CD4-positive, alpha-beta T cell treated with Interferon gamma for 1 hour (primary cell): ENCODE data around the gene RARRES2.
A peak's percentile ranks its signal among the peaks of the same experiment; 100 is the strongest.
"Not testable (repeated sequence)": the region's sequence is repeated elsewhere in the genome, so short reads cannot be mapped to it uniquely, and the experiment has no call there.

Experiments
- DNase-seq: peaks from one replicate; pipeline ENCODE4 v3.0.0-alpha.2; 2020

Gene RARRES2

DNA sequence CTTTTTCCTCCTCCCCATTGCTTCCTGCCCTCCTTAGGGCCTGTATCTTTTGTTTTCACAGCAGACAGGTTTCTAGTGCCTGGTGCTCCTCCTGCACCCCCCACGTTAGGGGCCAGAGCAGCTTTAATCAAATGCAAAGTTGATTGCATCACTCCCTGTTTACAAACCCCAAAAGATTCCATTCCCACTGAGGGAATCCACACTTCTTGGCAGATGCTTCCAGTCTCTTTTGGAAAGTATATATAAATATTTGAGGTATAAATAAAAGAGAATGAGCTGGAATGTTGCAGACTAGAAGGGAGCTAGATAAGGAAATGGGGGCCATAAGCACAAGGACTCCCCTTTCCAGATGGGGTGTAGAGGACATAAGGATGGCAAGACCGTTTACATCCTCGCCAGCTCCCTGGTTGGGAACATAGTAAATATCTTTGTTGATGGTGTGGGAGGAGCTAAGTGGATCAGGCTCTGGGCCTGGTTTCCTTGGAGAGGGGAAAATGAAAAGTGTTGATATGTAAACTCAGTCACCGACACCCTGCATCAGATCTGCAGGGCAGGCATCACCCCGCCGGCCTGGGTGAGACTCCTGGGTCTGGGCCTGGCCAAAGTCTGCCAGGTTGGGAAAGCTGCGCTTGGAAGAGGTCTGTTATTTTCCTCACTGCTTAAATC lies 6.2 kb downstream of the RARRES2 start:
- DNase-seq = no peak

DNA sequence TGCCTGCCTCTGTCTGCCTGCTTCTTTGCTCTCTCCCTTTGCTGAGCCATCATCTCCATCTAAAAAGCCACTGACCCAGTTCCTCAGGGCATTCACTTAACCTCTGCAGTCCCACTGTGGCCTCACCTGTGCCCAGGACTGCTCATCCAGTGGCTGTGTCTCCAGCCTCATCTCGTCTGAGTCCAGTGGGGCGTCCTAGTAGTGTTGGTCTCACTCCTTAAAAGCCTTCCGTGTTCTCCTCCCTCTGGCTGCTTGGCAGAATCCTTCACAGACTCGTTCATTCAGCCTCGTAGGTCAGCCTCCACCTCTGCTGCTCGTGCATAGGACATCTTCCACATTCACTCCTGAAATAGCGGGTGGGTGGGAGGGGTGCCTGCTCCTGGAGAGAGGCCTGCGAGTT lies 7.3 kb downstream of the RARRES2 start:
- DNase-seq = no peak

DNA sequence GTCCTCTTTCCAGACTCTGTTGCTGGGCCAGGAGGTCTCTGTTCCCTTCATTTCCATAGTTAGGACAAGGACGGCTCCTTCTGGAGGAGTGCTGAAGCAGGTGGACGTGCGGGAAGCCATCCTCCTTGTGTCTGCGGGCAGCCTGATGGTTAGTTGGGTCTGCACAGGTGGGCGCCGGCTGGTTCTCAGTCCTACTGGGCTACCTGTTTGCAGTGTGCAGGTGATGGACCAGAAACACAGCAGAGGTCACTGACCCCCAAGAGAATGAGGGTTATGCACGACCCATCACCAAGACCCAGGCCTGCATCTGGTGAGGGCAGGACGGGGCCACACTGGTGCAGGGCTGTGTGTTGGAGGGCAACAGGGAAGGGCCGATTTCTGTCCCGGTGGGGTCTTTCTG lies 7.8 kb downstream of the RARRES2 start:
- no peak for DNase-seq

DNA sequence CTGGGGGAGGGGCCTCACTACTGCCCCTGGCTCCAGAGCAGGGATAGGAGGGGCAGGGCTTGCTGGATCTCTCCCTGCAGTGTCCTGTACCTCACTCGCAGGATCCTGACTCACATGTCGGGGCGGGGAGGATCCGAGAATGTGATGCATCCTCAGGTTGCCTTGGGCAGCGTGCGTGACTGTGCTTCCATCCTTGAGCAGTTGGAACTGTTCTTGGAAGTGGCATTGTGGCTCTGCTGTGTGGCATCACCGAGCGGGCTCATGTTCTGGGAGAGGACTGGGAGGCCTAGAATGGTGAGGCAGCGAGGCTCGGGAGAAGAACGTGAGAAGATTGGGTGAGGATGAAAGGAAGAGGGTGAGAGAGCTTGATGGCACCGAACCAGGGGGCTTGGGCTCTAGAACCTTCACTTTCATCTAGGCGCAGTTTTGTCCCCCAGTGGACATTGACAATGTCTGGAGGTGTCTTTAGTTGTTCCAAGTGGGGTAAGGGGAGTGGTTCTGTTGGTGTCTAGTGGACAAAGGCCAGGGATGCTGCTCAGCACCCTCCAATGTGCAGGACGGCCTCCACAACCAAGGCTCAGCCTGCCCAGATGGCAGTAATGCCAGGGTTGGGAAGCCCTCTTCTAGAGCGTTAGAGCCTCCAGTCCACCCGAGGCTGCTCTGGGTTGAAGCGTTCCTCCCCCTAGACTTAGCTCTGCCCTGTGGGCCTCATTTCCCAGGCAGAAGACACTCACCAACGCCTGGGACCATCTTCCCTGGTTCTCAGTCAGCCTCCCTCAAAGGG lies 8.4 kb downstream of the RARRES2 start:
- no peak for DNase-seq

DNA sequence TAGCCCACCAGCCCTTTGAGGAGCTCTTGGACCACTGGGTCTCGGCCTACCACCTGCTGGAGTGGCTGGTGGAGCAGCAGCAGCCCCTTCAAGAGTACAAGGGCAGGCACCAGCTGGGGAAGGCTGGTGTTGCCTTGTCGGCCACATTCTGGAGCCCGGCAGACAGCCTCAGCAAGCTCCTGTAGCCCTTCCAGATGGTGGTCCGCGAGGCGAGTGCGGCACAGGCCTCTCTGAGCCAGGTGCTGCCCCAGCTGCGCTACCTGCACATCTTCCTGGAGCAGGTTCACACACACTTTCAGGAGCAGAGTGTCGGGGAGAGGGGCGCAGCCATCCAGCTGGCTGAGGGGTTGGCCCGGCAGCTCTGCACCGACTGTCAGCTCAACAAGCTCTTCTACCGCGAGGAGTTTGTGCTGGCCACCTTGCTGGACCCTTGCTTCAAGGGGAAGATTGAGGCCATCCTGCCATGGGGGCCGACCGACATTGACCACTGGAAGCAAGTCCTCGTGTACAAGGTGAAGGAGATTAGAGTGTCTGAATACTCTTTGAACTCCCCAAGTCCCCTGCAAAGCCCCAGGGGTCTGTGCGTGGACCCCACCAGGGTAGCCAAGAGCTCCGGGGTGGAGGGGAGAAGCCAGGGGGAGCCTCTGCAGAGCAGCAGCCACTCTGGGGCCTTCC lies 11.1 kb downstream of the RARRES2 start:
- no peak for DNase-seq

DNA sequence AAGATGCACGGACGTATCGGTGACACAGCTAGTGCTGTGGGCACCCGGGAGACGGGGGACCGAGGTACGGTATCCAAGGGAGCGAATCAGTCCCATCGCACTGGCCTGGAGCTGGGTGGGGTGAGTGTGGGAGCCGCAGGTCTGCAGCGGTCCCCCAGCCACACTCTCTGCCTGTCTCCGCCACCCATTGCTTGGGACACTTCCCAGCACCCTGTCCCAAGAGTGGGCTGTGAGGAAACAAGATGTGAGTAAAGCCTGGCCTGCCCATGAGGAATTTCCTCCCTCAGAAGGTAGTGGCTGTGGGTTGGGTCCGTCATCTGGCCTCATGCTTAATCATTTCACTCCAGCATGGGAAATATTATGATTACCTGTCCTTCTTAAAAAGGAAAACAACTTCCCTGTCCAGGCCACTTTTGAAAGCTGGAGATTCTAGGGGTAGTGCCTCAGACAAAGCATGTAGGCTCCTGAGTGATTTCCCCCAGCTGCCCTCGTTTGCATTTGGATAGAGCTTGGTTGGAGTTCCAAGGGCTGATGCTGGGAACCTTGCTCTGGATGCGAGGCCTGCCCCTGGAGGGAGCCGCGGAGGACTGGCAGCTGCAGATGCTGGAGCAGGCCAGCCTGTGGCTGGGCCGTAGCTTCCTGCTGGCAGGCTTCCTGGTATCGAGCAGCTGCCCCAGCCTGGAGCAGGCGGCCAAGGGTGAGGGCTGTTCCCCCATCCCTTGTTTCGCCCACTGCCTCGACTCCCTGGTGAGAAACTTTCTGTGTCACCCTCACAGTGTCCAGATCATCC lies 11.9 kb downstream of the RARRES2 start:
- DNase-seq = no peak

DNA sequence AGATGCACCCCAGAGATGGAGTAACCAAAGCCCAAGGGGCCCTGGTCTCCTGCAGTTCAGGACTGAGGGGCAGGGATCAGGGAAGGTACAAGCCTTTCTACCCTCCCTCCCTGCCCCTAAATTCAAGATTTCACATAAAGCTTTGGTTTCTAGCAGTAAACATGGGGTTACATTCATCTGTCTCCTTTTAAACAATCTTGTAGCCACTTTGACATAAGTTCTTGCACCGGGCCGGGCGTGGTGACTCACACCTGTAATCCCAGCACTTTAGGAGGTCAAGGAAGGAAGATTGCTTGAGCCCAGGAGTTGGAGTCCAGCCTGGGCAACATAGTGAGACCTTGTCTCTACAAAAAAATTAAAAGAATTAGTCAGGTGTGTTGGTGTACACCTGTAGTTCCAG lies 14.1 kb downstream of the RARRES2 start:
- DNase-seq = no peak

DNA sequence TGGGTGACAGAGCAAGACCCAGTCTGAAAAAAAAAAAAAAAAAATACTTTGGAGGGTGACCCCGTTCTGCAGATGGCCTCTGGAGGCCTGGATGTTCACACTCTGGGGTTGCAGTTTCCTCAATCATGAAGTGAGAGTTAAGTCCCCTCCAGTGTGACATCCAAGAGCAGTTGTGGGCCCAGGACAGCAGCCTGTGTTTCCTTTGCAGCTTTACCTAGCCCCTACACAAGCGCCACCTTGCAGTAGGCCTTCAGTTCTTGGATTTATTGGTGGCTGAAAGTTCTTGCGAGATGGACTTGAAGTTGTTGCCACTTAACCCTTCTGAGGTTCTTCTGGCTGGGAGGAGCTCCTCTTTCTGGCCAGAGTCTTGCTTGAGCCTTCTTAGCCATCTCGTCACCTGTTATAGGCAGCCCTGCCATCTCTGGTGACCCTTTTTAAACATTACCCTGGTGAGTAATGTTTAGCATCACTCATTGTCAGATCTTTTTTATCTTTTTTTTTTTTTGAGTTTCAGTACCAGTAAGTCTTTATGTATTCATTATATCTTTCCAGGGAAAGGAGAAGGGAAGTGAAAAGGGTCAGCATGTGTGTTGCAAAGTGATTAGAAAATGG lies 14.7 kb downstream of the RARRES2 start:
- no peak for DNase-seq

DNA sequence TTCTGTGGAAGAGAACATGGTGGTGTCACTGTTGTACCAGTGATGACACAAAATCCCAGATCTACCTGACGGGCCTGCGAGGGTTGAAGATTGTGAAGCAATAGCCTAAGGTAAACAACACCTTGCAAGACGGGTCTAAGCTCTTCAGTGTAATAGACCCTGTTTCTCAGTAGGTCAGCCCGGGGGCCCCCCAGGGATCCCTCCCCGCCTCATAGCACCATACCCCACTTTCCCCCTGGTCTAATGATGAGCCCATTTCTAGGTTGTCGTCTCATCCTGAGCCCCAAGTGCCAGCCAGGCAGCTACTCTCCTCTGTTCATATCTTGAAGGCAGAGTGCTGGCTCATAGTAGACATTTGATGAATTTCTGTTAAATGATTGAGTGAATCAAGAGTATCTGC lies 15.5 kb downstream of the RARRES2 start:
- DNase-seq = no peak

DNA sequence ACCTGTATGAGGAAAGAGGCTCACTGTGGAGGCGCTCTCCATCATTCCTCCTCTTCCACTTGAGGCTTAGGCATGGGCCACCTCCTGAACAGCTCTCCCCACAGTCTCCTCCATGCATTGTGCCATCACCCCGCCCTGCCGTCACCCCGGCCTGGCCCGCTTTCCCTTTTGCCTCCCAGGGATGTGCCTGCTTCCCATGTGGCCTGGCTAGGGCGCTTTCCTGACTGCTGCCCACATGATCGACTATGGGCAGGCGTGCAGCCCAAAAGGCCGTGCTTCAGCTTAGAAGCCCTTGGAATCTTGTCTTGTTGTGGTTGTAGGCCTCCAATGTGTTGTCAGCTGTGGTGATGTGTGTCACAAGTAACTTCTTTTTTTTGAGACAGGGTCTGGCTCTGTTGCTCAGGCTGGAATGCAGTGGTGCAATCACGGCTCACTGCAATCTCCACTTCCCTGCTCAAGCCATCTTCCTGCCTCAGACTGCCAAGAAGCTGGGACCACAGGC lies 16.3 kb downstream of the RARRES2 start:
- DNase-seq = peak; percentile 29

DNA sequence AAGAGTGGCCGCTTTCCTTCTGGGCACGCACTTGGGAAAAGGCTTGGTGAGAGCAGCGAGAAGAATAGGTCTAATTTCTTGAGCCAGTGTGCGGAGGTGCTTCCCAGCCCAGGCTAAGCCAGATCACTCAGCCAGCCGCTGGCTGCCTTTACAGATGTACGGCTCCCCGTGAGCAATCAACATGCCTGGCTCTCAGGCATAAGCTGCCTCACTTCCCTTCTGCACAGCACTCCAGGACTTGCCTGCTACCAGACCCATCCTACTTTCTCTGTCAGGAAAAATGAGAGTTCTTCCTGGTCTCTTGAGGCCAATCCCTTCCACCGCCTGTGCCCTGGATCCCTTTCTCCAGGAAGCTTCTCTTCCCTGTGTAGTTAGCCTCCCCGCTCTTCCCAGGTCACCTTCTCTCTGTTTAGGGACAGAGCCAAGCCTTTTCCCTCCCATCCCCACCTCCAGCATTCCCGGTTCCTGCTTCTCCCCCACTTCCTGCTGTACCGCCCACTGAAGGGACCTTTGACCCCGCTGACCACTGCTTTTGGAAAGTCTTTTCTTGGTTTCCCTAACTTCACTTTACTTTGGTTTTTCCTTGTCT lies 17.0 kb downstream of the RARRES2 start:
- no peak for DNase-seq

DNA sequence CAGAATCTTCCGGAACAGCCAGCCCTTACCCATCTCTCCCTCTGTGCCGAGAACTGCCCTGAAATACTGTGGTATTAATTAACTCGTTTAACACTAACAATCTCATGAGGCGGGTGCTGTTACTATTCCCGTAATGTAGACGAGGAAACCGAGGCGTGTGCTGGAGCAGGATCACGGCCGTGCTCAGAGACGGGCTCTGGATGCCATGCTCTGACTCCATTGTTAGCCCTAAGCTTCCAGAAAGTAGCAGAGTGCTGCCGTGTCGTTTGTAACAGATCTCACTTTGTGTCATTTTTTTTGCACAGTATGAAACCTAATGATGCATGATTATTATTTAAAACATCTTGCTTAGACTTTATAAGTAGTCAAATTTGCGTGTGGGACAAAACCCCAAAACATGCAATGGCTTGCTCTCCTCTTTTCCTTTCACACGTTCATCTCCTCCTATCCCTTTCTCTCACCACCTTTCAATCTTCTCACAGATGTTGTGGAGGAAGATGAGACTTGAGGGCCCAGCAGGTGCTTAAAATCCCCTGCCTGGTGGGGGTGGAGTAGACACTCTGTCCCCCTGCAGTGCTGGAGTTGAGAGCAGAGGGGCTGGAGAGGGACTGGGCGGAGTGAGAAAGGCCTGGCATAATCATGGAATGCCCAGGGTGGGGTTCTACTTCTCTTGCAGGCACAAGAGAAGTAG lies 17.6 kb downstream of the RARRES2 start:
- DNase-seq = no peak

DNA sequence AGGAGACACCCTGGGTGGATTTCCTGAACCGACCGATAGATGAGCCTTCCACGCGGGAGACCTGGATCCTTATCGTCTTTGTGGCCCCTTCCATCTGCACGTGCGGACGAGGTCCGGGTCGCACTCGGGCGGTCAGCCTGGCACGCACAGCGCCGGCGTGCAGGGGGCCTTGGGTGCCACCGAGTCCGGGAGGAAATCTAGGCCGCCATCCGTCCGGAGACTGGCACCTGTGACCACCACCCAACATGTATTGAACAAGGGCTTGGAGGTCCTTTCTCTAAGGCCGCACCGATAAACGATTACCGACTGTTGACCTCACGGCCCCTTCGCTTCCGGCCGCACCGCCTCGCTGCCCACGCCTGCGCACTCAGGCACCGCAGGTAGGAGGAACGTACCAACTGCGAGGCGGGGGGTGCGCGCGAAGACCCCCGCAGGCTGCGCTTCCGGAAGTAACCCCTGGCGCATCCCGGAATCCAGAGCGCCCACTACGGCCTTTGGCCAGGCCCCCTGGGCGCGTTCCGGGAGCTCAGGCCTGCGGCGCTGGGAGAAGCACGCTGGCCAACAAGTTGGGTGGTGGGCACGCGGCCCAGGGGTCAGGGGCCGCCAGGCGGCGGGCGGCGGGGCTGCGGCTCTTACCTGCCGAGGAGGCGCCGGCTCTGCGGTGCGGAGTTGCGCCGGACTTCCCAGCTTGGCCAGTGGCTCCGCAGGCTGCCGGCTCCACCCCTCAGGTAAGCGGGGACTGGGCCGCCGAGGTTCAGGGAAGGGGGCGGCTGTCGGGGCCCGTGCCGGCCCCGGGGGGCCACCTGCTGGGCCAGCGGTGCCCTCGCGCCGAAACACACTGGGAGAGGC lies 18.4 kb downstream of the RARRES2 start, which contains the start of the genes ACTR3C and LRRC61:
ACTR3C (minus strand) TSS at position 713 of the 849 bp plus-strand sequence. CDS start 28,249 bp downstream, outside the sequence.
LRRC61 (plus strand) TSS at position 523 of the 849 bp plus-strand sequence. CDS start 13,507 bp downstream, outside the sequence.
- DNase-seq = peak; percentile 60

DNA sequence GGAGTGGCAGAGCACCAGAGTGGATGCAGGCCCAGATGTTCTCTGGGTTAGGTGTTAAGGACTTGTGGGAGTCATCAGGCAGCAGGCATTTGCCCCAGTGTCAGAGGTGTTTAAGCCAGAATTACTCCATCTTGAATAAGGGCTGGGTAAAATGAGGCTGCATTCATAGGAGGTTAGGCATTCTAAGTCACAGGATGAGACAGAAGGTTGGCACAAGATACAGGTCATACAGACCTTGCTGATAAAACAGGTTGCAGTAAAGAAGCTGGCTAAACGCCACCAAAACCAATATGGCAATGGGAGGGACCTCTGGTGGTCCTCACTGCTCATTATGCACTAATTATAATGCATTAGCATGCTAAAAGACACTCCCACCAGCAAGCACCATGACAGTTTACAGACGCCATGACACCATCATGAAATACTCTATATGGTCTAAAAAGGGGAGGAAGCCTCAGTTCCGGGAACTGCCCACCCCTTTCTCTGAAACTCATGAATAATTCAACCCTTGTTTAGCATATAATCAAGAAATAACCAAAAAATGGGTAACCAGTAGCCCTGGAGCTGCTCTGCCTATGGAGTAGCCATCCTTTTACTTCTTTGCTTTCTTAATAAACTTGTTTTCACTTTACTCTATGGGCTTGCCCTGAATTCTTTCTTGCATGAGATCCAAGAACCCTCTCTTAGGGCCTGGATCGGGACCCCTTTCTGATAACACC lies 19.2 kb downstream of the RARRES2 start:
- DNase-seq = peak; percentile 56

DNA sequence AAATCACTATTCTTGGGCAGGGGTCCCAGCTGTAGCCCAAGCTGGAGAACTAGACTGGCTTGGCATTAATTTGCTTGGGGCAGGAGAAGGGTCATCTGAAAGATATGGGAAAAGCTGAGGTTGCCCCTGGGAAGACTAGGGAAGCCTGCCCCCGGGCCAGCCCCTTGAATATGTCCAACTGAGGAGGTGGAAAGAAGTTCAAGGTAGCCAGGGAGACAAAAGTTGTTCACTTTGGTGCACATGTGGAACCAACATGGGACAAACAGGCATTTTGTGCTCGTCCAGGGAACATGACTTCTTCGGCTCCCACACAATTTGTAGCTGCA lies 19.7 kb downstream of the RARRES2 start:
- no peak for DNase-seq

DNA sequence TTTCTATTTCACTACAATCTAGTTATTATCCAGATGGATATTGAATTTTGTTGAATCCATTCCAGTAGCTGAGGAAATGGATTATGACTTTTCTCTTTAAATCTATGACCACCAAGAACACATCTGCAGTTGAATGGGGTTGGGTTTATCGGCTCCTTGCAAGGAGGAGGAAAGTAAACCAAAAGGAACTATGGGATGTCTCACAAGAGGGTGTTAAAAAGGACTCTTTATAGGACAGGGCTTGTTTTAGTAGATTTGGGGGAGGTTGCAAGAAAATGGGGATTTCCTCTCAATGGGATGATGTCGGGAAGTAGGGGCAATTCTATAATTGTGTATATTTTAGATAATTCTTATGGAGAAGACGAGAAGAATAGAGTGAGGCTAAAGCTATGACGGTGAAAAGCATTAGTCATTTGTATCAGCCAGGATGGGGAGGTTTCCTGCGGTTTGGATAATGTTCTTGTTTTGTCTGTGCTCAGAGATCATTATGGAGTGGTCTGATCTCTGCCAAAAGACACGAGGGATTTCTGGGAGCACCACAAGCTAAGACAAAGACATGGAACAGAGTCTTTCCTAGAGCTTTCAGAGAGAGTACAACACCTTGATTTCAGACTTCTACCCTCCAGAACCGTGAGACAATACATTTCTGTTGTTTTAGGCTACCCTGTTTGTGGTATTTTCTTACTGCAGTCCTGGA lies 23.5 kb downstream of the RARRES2 start:
- DNase-seq = no peak

DNA sequence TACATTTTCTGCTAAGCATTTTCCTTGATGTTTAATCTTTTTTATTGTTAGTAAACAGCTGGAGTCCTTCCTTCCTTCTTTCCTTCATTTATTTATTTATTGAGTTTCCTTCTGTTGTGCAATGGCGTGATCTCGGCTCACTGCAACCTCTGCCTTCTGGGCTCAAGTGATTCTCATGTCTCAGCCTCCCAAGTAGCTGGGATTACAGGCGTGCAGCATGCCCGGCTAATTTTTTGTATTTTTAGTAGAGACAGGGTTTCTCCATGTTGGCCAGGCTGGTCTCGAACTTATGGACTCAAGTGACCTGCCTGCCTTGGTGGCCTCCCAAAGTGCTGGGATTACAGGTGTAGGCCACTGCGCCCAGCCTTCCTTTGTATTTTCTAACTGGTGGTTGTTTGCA lies 24.4 kb downstream of the RARRES2 start:
- not testable (repeated sequence) for DNase-seq

DNA sequence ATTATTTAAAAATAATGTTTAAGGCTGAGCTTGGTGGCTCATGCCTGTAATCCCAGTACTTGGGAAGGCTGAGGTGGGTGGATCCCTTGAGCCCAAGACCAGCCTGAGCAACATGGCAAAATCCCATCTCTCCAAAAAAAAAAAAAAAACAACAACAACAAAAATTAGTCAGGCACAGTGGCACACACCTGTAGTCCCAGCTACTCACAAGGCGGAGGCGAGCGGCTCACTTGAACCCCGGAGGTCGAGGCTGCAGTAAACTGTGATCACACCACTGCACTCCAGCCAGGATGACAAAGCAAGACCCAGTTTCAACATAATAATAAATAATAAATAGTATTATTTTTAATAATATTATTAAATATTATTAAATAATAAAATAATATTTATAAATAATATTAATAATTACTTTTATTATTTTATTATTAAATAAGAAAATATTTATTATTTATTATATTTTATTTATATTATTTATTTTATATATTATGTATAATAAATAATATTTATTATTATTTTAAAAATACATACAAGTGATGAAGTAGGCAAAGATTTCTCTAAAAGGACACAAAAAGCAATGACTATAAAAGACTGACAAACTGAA lies 26.7 kb downstream of the RARRES2 start:
- no peak for DNase-seq

DNA sequence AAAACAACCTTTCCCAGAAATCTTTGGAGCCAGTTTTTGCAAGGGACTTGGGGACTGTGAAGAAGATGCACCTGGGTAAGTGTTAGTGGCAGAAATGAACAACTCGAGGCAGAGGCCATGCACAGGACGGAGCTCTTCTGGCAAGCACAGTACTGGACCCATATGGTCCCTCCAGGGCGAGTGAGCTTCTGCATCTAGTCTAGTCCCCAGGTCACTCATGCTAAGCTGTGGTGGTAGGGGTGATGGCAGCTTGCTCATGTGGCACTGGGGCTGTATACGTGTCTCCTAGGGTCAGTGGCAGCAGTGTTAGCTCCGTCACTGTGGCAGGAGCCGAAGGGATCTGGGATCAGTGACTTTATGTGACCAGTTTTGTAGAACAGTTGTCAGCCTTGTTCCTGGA lies 27.6 kb downstream of the RARRES2 start:
- no peak for DNase-seq
